Nephron progenitor cell (in vitro differentiated cells): ENCODE results near the gene FOSB.

Source experiments
- DNase-seq: peaks from one replicate; pipeline ENCODE4 v3.0.0; 2021
- H3K27ac Mint-ChIP-seq: 2 replicates; pipeline ENCODE4 v1.8.0; 2021; ENCODE audit warnings: mild to moderate bottlenecking, moderate library complexity, mixed read lengths
- H3K27me3 Mint-ChIP-seq: 2 replicates; pipeline ENCODE4 v1.8.0; 2021; ENCODE audit warnings: mild to moderate bottlenecking, low read depth, mixed read lengths; ENCODE audit not compliant: poor library complexity
- H3K36me3 Mint-ChIP-seq: 2 replicates; pipeline ENCODE4 v1.8.0; 2021; ENCODE audit warnings: low read depth, mixed read lengths
- H3K4me1 Mint-ChIP-seq: 2 replicates; pipeline ENCODE4 v1.8.0; 2021; ENCODE audit warnings: mixed read lengths
- H3K4me3 Mint-ChIP-seq: 2 replicates; pipeline ENCODE4 v1.8.0; 2021; ENCODE audit warnings: mild to moderate bottlenecking, moderate library complexity, mixed read lengths
- H3K9me3 Mint-ChIP-seq: 2 replicates; pipeline ENCODE4 v1.8.0; 2021; ENCODE audit warnings: mild to moderate bottlenecking, moderate library complexity, mixed read lengths
- TF ChIP-seq, protein P1 (sequence below): fragments of 200-600 bp; sonication (generic); IDR thresholded peaks from 2 replicates; pipeline ENCODE4 v1.5.0; 2021; ENCODE audit warnings: antibody characterized with exemption

FOSB gene

DNA sequence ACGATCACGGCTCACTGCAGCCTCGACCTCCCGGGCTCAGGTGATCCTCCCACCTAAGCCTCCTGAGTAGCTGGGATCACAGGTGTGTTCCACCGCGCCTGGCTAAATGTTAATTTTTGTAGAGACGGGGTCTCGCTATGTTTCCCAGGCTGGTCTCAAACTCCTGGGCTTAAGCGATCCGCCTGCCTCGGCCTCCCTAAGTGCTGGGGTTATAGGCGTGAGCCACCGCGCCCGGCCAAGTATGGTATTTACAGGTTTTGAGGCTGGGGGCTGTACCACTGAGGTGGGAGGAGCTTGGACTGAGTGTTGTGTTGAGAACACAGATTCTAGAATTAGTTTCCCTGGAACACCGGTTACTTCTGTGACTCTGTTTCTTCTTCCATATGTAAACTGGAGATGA is 30.0 kb downstream of the FOSB start:
- no peak for DNase-seq
- TF ChIP-seq, protein P1, sequence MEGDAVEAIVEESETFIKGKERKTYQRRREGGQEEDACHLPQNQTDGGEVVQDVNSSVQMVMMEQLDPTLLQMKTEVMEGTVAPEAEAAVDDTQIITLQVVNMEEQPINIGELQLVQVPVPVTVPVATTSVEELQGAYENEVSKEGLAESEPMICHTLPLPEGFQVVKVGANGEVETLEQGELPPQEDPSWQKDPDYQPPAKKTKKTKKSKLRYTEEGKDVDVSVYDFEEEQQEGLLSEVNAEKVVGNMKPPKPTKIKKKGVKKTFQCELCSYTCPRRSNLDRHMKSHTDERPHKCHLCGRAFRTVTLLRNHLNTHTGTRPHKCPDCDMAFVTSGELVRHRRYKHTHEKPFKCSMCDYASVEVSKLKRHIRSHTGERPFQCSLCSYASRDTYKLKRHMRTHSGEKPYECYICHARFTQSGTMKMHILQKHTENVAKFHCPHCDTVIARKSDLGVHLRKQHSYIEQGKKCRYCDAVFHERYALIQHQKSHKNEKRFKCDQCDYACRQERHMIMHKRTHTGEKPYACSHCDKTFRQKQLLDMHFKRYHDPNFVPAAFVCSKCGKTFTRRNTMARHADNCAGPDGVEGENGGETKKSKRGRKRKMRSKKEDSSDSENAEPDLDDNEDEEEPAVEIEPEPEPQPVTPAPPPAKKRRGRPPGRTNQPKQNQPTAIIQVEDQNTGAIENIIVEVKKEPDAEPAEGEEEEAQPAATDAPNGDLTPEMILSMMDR: no peak
- peak overlapping the region; percentile 62 for H3K4me3 Mint-ChIP-seq
- H3K36me3 Mint-ChIP-seq: peaks cover 4% of the 10 kb centered on the region
- no peaks in the 10 kb centered on the region for H3K9me3 Mint-ChIP-seq
- H3K27me3 Mint-ChIP-seq: peaks cover 76% of the 10 kb centered on the region
- H3K4me1 Mint-ChIP-seq: peaks cover 41% of the 10 kb centered on the region
- no peak overlapping the region for H3K27ac Mint-ChIP-seq

DNA sequence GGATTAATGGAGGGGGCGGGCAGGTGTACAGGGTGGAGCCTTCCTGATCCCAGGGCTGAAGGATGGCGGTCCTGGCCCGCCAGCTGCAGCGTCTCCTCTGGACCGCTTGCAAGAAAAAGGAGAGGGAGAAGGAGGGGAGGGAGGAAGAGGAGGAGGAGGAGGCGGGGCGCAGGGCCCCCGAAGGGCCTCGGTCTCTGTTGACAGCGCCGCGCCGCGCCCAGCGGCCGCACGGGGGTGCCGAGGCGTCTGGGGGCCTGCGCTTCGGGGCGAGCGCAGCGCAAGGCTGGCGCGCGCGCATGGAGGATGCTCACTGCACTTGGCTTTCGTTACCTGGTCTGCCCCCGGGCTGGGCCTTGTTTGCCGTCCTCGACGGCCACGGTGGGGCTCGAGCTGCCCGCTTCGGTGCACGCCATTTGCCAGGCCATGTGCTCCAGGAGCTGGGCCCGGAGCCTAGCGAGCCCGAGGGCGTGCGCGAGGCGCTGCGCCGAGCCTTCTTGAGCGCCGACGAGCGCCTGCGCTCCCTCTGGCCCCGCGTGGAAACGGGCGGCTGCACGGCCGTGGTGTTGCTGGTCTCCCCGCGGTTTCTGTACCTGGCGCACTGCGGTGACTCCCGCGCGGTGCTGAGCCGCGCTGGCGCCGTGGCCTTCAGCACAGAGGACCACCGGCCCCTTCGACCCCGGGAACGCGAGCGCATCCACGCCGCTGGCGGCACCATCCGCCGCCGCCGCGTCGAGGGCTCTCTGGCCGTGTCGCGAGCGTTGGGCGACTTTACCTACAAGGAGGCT is 30.8 kb downstream of the FOSB start, which contains the start of gene PPM1N:
Gene PPM1N (plus strand): TSS at position 33 of the 785 bp plus-strand sequence. CDS start 30 bp downstream, at position 63.
- DNase-seq: peak; percentile 63
- Mint-ChIP-seq H3K4me1 (peaks cover 37% of the 10 kb centered on the region), H3K27me3 (peaks cover 76% of the 10 kb centered on the region), H3K9me3 (no peaks in the 10 kb centered on the region), H3K4me3 (peak within 1 kb of the TSS; percentile 82), H3K27ac (no peak within 1 kb of the TSS), H3K36me3 (peaks cover 4% of the 10 kb centered on the region)
- TF ChIP-seq, protein P1: no peak

DNA sequence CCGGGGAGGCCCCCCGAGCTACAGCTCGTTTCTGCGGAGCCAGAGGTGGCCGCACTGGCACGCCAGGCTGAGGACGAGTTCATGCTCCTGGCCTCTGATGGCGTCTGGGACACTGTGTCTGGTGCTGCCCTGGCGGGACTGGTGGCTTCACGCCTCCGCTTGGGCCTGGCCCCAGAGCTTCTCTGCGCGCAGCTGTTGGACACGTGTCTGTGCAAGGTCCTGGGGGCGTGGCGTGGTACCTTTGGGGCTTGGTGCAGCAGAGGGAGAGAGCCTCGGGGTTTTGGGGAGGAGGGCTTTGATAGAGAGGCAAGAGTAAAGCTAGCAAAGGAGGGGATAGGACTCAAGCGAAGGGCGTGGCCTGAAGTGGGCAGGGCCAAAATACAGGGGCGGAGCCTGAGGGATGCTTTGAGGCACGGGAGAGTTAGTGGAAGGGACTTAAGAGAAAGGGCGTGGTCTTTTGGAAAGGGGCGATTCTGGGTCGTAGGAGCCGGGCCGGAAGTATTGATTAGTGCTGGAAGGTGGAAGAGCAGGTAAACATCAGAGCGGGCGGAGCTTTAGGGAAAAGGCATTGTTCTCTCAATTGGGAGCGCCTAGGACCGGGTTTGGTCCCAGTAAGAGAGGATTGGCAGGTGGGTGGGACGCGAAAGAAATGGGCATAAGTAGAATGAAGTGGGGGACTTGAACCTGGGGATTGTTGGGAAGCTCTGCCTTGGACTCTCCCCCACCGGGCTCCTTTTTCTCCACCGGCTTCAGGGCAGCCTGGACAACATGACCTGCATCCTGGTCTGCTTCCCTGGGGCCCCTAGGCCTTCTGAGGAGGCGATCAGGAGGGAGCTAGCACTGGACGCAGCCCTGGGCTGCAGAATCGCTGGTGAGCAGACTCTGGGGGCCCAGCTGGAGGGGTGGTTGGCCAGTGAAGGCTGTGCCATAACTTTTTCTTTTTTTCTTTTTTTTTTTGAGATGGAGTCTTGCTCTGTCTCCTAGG is 31.7 kb downstream of the FOSB start:
- H3K4me1 Mint-ChIP-seq: peaks cover 41% of the 10 kb centered on the region
- peak overlapping the region; percentile 2 for H3K4me3 Mint-ChIP-seq
- DNase-seq: peak; percentile 74
- peaks cover 72% of the 10 kb centered on the region for H3K27me3 Mint-ChIP-seq
- no peaks in the 10 kb centered on the region for H3K9me3 Mint-ChIP-seq
- TF ChIP-seq, protein P1: no peak
- H3K36me3 Mint-ChIP-seq: no peaks in the 10 kb centered on the region
- no peak overlapping the region for H3K27ac Mint-ChIP-seq

DNA sequence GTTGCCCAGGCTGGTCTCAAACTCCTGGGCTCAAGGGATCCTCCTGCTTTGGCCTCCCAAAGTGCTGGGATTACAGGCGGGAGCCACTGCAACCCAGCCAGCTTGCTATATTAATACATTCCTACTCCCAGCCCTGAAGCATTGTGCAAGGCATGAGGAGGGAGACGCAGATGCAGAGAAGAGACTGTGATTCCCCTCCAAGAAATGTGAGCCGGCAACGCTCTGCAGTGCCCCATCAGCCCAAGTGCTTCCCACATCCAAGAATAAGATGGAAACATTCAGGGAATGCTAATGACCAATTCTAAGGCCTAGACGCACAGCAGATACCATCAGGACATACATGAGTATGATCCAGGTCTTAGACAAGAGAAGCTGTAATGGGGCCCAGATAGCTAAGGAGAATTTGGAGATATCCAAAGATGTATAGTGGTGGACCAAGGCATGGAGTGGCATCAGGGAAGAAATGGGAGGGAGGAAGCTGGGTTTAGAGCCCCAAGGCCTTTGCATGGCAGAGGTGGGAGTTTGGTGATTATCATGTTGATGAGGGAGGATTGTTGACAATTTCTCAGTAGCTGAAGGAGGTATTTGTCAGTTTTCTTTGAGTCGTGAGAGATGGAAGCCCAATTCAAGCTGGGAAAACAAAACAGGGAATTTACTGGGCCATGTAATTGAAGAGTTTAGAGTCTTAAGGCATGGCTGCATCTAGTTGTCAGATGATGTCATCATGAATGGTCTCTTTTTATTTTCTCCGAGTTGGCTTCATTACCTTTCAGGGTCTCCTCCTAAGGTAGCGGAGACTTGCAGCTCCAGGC is 33.3 kb downstream of the FOSB start:
- H3K4me3 Mint-ChIP-seq: no peak overlapping the region
- H3K27me3 Mint-ChIP-seq: peaks cover 62% of the 10 kb centered on the region
- H3K36me3 Mint-ChIP-seq: no peaks in the 10 kb centered on the region
- H3K9me3 Mint-ChIP-seq: no peaks in the 10 kb centered on the region
- no peak overlapping the region for H3K27ac Mint-ChIP-seq
- no peak for DNase-seq
- H3K4me1 Mint-ChIP-seq: peaks cover 31% of the 10 kb centered on the region
- TF ChIP-seq, protein P1: no peak

DNA sequence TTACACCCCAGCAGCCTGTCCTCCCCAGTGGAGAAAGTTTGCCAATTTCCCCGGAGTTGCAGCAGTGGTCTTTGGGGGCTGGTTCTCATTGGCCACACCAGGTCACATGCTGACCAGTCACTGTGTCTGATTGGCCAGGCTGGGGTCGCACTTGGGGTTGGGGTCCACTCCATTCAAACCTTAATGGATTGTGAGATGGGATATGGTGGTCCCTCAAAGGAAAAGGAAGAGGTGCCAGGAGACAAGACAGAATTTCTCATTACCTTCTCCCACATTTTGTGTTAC is 33.9 kb downstream of the FOSB start:
- H3K36me3 Mint-ChIP-seq: no peaks in the 10 kb centered on the region
- no peaks in the 10 kb centered on the region for H3K9me3 Mint-ChIP-seq
- peaks cover 31% of the 10 kb centered on the region for H3K4me1 Mint-ChIP-seq
- H3K4me3 Mint-ChIP-seq: no peak overlapping the region
- TF ChIP-seq, protein P1: no peak
- H3K27me3 Mint-ChIP-seq: peaks cover 61% of the 10 kb centered on the region
- DNase-seq: no peak
- H3K27ac Mint-ChIP-seq: no peak overlapping the region
